Measurements from ENCODE around the gene FRZB. TPM values are rescaled to one million over a fixed set of nuclear protein-coding genes. Genes with fewer than 3 reads are reported as not detected.

FRZB gene
- total RNA-seq, 4 donors from 2014 or later = 3.0 to 9.1 (median 4.5) TPM

- Histone ChIP-seq H3K4me3 (no peak overlapping the region), H3K27ac (no peak overlapping the region), H3K36me3 (no peaks in the 10 kb centered on the region), H3K4me1 (peaks cover 0 to 9% (median 0%) of the 10 kb centered on the region in 4 donors), H3K27me3 (no peaks in the 10 kb centered on the region), H3K9me3 (no peaks in the 10 kb centered on the region)
- DNase-seq = no peak
- TF ChIP-seq CTCF (IDR thresholded peaks at IDR 0.05) = no peak
- no peak for TF ChIP-seq POLR2A (IDR thresholded peaks at IDR 0.05)
These were observed 1.8 kb upstream of the FRZB start for GRCh38 chr2:182868054-182868796.

DNA sequence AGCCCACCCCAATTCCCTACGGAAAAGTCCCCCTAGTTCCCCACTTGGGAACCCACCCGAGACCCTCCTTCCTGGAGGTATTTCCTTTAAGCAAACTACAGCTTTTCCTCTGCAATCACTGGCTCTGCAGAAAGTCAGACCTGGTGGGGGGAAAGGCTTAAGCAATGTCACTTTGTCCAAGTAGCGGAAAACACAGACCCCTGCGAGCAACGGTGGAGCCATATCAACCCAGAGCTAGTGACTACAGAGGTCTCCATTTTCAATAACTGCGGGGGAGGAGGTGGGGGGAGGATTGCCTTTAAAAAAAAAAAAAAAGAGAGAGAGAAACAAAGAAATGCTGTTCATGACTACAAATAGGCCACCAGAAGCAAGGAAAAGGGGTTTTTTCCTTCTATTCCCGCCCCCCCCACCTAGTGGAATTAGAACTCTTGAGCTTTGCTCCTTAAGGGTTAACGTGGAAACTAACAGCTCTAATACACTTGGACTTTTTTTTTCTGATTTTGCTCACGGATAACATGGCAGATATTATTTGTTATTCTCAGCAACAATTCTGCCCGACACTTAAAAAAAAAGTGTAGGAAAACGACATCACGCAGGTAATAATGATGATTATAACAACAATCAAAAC is 1.1 kb upstream of the FRZB start:
- Histone ChIP-seq H3K27ac (peak overlapping the region; percentile 21 to 69 (median 40)), H3K27me3 (no peaks in the 10 kb centered on the region), H3K36me3 (no peaks in the 10 kb centered on the region), H3K9me3 (no peaks in the 10 kb centered on the region), H3K4me1 (peaks cover 0 to 9% (median 0%) of the 10 kb centered on the region in 4 donors), H3K4me3 (peak overlapping the region; percentile 2 to 47 (median 30))
- no peak for DNase-seq
- no peak for TF ChIP-seq POLR2A (IDR thresholded peaks at IDR 0.05)

- Histone ChIP-seq H3K27ac (peak overlapping the region in 1 of 4 donors; percentile 46), H3K4me1 (peaks cover 0 to 9% (median 0%) of the 10 kb centered on the region in 4 donors), H3K4me3 (peak overlapping the region in 3 of 4 donors; percentile 24 to 47 (median 41)), H3K9me3 (no peaks in the 10 kb centered on the region), H3K36me3 (no peaks in the 10 kb centered on the region), H3K27me3 (no peaks in the 10 kb centered on the region)
- TF ChIP-seq CTCF (IDR thresholded peaks at IDR 0.05) = no peak
- TF ChIP-seq POLR2A (IDR thresholded peaks at IDR 0.05) = no peak
- DNase-seq = peak in 1 of 3 donors; percentile 49
These were observed 359 bp downstream of the FRZB start for GRCh38 chr2:182866095-182866460.

GRCh38 chr2:182864949-182865570 is 1.4 kb downstream of the FRZB start:
- Histone ChIP-seq H3K9me3 (no peaks in the 10 kb centered on the region), H3K27ac (no peak overlapping the region), H3K27me3 (no peaks in the 10 kb centered on the region), H3K36me3 (no peaks in the 10 kb centered on the region), H3K4me1 (peaks cover 0 to 9% (median 0%) of the 10 kb centered on the region in 4 donors), H3K4me3 (no peak overlapping the region)
- no peak for TF ChIP-seq POLR2A (IDR thresholded peaks at IDR 0.05)
- no peak for TF ChIP-seq CTCF (IDR thresholded peaks at IDR 0.05)
- DNase-seq = no peak

DNA sequence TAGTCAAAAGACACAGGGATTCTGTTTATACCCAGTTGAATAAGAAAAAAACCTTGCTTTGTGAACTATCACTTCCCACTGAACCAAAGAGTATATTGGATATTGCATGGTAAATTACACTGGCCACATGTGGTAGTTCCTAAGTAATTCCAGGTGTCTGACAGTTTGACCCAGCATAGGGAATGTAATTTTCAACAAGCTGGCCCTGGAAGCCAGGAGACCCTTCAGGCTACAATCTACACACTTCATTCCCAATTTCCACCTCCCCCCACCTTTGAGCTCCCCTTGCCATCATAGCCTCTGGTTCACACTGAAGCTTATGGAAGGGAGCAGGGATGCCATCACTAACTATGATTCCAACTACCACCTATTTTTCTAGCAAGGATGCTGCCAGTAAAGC is 2.8 kb downstream of the FRZB start:
- Histone ChIP-seq H3K27ac (no peak overlapping the region), H3K4me3 (no peak overlapping the region), H3K36me3 (no peaks in the 10 kb centered on the region), H3K27me3 (no peaks in the 10 kb centered on the region), H3K4me1 (peaks cover 0 to 9% (median 0%) of the 10 kb centered on the region in 4 donors), H3K9me3 (no peaks in the 10 kb centered on the region)
- TF ChIP-seq POLR2A (IDR thresholded peaks at IDR 0.05) (no peak), CTCF (IDR thresholded peaks at IDR 0.05) (no peak)
- DNase-seq = no peak

- no peaks in the 10 kb centered on the region for H3K27me3 ChIP-seq
- DNase-seq = no peak
- no peak for TF ChIP-seq CTCF (IDR thresholded peaks at IDR 0.05)
- no peak for TF ChIP-seq POLR2A (IDR thresholded peaks at IDR 0.05)
- H3K4me1 ChIP-seq = peaks cover 0 to 4% (median 0%) of the 10 kb centered on the region in 4 donors
- H3K9me3 ChIP-seq = no peaks in the 10 kb centered on the region
- H3K27ac ChIP-seq = no peak overlapping the region
- no peaks in the 10 kb centered on the region for H3K36me3 ChIP-seq
- H3K4me3 ChIP-seq = no peak overlapping the region
These were observed 4.3 kb downstream of the FRZB start for GRCh38 chr2:182862091-182862490.
